IPS DF 6.9 (cell line): ENCODE data around the gene USP7.

Experiments
- DNase-seq: peaks from one replicate; pipeline ENCODE4 v3.0.0-alpha.2; 2013; ENCODE audit warnings: low read depth, low spot score
- H3K27ac ChIP-seq: one replicate; pipeline ENCODE4 v1.5.1; 2013; ENCODE audit warnings: low read length, control low read depth
- H3K27me3 ChIP-seq: 2 replicates; pipeline ENCODE4 v1.6.1; 2013; ENCODE audit warnings: mild to moderate bottlenecking, low read length; ENCODE audit not compliant: control insufficient read depth, insufficient read depth
- H3K36me3 ChIP-seq: 2 replicates; pipeline ENCODE4 v1.6.1; 2013; ENCODE audit warnings: low read length; ENCODE audit not compliant: control insufficient read depth, insufficient read depth
- H3K4me1 ChIP-seq: 2 replicates; pipeline ENCODE4 v1.6.1; 2013; ENCODE audit warnings: low read length; ENCODE audit not compliant: control insufficient read depth, insufficient read depth
- H3K4me3 ChIP-seq: 2 replicates; pipeline ENCODE4 v1.5.1; 2013; ENCODE audit warnings: mild to moderate bottlenecking, low read length
- H3K9me3 ChIP-seq: 2 replicates; pipeline ENCODE4 v1.6.1; 2013; ENCODE audit warnings: low read length, inconsistent platforms; ENCODE audit not compliant: control insufficient read depth, insufficient read depth
- WGBS: extraction: QIAGEN DNeasy Blood & Tissue Kit; methylation state at CpG from one replicate; pipeline ENCODE4 v1.1.7; 2013; ENCODE audit warnings: mixed read lengths, missing lambda C conversion rate; ENCODE audit not compliant: insufficient read length, insufficient coverage; 5-methylcytosine and 5-hydroxymethylcytosine counted together

USP7 gene

DNA sequence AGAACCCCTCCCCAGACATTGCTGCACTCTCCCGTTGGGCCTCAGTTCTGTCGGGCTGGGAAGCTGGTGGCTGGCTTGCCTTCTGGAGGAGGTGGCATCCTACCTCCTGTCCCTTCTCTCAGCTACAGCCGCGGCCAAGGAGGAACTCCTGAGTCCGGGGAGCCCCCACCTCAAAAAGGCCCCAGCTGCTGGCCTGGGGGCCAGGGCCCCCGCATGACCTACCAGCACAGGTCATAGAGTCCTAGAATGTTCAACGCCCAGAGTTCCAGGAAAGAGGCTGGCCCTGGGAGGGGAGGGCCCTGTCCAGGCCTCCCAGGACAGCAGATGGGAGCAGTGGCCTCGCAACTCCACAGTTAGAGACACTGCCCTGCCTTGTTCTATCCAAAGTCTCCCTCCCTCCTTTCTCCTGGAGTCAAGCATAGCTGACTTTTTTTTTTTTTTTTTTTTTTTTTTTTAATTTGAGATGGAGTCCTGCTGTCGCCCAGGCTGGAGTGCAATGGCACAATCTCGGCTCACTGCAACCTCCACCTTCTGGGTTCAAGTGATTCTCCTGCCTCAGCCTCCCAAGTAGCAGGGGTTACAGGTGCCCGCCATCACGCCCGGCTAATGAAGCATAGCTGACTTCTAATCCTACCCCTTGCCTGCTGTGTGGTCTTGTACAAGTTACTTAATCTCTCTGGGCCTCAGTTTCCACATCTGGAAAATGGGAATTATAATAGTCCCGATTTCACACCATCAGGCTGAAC lies 102.0 kb downstream of the USP7 start:
- WGBS, result no CpG with 5 or more reads among the region's 14 CpGs

DNA sequence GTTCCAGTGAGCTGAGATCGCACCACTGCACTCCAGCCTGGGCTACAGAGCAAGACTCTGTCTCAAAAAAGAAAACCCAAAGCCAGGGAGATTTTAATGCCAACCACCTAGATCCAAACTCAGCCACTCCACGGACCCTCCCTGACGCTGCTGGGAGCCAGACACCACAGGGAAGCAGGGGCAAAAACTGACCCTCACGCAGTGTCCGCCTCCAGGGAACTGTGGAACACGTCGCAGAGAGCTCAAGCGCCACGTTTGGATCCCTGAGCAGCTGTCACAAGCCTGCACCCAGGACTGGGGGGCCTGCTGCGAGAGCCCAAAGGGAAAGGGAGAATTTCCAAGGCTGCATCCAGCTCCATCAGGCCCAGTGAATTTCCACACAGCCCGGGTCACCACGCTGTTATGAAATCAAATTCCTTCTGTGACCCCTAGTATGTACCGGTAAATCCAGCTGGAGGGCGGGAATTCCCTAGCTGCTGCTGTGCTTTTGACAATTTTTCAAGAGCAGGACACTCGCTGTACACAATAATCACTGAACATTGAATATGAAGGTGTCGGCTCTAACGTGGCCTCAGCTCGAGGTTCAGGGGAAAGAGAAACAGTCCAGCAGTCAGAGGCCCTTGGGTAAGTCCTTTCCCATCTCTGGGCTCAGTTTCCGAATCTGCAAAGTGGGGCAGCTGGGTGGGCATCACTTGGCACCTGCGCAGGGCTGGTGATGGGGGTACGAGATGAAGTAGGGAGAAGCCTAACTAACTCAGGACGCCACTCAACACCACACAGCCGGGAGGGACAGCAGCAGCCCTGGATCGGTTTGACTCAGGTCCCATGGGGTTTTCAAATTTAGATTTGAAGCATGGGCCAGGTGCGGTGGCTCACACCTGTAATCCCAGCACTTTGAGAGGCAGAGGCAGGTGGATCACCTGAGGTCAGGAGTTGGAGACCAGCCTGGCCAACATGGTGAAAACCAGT lies 103.5 kb downstream of the USP7 start:
- H3K36me3 ChIP-seq, result peaks cover 25% of the 10 kb centered on the region
- H3K4me1 ChIP-seq, result peaks cover 13% of the 10 kb centered on the region
- H3K27ac ChIP-seq, result no peak overlapping the region
- H3K27me3 ChIP-seq, result no peaks in the 10 kb centered on the region
- H3K4me3 ChIP-seq, result no peak overlapping the region
- no peaks in the 10 kb centered on the region for H3K9me3 ChIP-seq
- DNase-seq, result no peak
- WGBS, result no CpG with 5 or more reads among the region's 25 CpGs

More for the DNA sequence above, 102.0 kb downstream of the USP7 start:
- Histone ChIP-seq H3K36me3 (peaks cover 21% of the 10 kb centered on the region), H3K27me3 (no peaks in the 10 kb centered on the region), H3K4me3 (no peak overlapping the region), H3K27ac (no peak overlapping the region), H3K9me3 (no peaks in the 10 kb centered on the region), H3K4me1 (peaks cover 16% of the 10 kb centered on the region)
- no peak for DNase-seq

DNA sequence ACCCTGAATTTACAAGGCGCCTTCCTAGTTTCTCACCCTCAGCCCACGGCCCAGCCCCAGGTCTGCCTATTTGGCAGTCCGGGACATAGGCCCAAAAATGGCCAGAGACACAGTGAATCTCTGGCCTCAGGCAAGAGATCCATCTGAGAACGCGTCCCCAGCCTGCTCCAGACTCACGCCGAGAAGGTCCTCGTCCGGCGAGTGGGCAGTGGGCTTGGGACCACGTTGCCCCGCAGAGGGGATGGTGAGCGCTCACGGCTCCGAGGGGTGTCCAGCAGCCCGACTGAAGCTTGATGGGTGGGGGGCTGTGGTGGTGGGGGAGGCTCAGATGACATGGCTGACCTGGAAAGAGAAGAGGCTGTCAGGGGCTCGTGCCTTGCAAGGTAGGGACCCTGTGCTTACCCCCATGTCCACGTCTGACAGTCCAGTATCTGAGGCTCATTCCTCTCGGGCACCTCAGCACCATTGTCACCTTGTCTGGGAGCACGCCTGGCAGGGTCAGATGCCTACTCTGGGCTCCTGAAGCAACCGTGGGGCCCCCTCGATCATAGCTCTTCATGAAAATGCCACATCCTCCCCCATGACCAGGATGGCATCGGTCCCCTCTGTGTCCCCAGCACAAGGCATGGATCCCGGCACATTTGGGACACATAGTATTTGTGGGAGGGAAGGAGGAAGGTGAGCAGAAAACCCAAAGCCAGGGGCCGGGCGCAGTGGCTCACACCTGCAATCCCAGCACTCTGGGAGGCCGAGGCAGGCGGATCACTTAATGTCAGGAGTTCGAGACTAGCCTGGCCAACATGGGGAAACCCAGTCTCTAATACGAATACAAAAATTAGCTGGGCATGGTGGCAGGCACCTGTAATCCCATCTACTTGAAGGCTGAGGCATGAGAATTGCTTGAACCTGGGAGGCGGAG lies 104.5 kb downstream of the USP7 start:
- whole genome bisulfite sequencing, result no CpG with 5 or more reads among the region's 31 CpGs
- peaks cover 32% of the 10 kb centered on the region for H3K36me3 ChIP-seq

DNA sequence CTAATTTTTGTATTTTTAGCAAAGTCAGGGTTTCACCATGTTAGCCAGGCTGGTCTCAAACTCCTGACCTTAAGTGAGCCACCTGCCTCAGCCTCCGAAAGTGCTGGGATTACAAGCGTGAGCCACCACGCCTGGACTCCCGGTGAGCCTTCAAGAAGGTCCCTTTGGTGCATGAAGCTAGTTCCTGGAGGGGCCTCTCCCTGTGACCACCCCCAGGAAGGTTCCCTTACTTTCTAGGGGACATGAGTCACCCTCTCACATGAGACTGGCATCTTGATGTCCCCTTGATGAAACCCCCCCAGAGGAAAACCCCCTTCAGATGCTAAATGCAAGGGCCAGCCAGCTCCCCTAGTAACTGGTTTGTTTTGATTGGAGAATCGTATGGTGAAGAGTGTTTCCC lies 107.7 kb downstream of the USP7 start:
- WGBS, result no CpG with 5 or more reads among the region's 5 CpGs
- Histone ChIP-seq H3K27ac (no peak overlapping the region), H3K4me1 (peaks cover 2% of the 10 kb centered on the region; the same call in 1 of the 2 replicates), H3K36me3 (peaks cover 27% of the 10 kb centered on the region), H3K9me3 (no peaks in the 10 kb centered on the region), H3K27me3 (no peaks in the 10 kb centered on the region), H3K4me3 (no peak overlapping the region)
- no peak for DNase-seq

More for the DNA sequence above, 104.5 kb downstream of the USP7 start:
- Histone ChIP-seq H3K9me3 (no peaks in the 10 kb centered on the region), H3K4me1 (peaks cover 8% of the 10 kb centered on the region), H3K27ac (no peak overlapping the region), H3K27me3 (no peaks in the 10 kb centered on the region), H3K4me3 (no peak overlapping the region)
- no peak for DNase-seq

DNA sequence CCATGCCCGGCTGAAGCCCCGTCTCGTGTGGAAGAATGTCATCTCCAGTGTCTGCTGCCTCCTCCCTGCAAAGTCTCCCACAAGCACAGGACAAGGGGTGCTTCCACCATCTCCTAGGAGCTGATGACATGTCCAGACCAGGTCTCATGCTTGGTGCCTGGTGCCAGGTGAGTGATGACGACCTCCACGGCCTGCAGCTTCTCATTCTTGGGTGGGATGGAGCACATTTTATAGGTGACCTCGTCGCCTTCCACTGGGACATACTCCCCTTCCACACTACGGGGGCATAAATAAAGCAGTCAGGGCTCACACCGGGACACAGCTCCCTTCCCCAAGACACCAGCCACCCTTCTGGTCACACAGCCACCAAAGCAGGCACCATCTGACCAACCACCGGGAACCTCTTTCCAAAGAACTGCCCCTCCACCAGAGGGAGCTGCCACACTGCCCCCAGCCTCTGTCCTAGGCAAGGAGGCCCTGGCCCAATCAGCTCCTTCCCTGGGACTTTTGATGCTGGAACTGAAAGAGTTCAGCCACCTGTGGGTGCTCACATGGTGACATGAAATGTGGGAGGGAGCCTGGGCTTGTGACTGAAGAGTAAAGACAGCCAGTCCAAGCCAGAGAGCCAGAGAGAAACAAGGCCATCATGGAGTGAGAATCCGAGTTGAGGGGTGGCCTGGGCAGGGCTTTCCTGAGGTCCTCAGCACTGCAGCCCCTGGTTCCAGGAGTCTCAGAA lies 108.5 kb downstream of the USP7 start:
- Histone ChIP-seq H3K36me3 (peaks cover 27% of the 10 kb centered on the region), H3K27me3 (no peaks in the 10 kb centered on the region), H3K4me3 (no peak overlapping the region), H3K27ac (no peak overlapping the region), H3K9me3 (no peaks in the 10 kb centered on the region), H3K4me1 (peaks cover 2% of the 10 kb centered on the region; the same call in 1 of the 2 replicates)
- DNase-seq, result no peak
- WGBS, result no CpG with 5 or more reads among the region's 11 CpGs

DNA sequence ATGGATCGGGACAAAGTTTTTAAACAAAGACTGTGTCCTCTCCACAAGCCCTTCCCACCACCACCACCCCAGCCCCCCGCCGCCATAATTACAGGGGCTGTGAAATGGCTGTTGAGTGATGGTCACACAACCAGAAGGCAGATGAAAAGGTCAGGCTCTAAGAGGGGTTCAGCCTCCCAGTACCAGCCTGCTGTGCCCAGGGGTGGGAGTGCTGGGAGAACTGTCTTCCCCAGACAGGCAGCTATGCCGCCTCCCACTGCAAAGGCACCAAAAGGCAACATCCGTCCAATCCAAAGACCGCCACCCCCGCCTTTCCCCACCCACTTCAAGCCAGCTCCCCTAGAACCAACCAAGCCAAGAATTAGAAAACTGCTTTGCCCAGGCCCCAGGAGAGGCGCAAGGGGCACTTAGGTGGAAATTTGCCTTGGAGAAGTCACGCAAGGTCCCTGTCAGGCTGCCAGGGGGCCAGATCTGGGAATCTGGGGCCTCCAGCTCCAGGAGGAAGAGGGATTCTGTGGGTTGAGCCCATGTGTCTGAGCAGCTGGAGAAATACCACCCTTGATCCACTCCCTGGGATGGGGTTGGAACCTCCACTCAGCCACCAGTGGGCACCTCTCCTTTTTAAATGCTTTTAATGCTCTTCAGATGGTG lies 109.3 kb downstream of the USP7 start:
- Histone ChIP-seq H3K4me3 (no peak overlapping the region), H3K27me3 (no peaks in the 10 kb centered on the region), H3K9me3 (no peaks in the 10 kb centered on the region), H3K27ac (no peak overlapping the region), H3K4me1 (0 out of 2 replicates have a peak, but pooled peaks cover 2% of the 10 kb centered on the region), H3K36me3 (peaks cover 29% of the 10 kb centered on the region)
- WGBS, result no CpG with 5 or more reads among the region's 9 CpGs
- no peak for DNase-seq

DNA sequence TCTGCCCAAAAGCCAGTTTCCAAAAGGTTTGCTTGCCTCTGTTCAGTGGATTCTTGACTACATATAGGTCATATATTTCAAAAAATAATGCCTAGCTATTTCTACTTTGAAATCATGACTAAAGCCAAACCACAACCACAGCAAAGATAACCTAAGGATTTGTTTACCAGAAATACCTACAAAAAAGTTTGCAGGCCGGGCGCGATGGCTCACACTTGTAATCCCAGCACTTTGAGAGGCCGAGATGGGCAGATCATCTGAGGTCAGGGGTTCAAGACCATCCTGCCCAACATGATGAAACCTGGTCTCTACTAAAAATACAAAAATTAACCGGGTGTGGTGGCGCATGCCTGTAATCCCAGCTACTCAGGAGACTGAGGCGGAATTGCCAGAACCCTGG lies 110.1 kb downstream of the USP7 start:
- Histone ChIP-seq H3K9me3 (no peaks in the 10 kb centered on the region), H3K27me3 (no peaks in the 10 kb centered on the region), H3K27ac (no peak overlapping the region), H3K4me1 (0 out of 2 replicates have a peak, but pooled peaks cover 2% of the 10 kb centered on the region), H3K36me3 (peaks cover 25% of the 10 kb centered on the region), H3K4me3 (no peak overlapping the region)
- no peak for DNase-seq
- no CpG with 5 or more reads among the region's 7 CpGs for WGBS

DNA sequence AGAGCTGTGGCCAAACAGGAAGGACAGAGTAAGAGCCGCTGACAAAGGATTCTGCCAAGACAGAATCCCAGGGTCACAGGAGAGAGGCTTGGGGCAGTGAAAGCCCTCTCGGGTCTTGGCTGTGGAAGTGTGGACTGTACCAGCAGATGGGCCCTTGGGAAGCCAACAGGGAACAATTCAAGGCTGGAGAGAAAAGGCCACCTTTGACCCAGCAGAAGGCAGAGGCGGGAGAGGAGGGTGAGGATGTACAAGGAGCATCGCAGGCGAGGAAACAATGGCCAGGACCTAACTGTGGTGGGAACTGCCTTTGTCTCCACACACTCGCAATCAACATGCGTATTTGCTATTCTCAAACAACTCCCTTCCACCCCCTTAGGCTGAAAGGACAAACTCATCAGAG lies 110.6 kb downstream of the USP7 start:
- H3K4me1 ChIP-seq, result 0 out of 2 replicates have a peak, but pooled peaks cover 2% of the 10 kb centered on the region
- peaks cover 27% of the 10 kb centered on the region for H3K36me3 ChIP-seq
- DNase-seq, result no peak
- WGBS, result no CpG with 5 or more reads among the region's 7 CpGs
- no peaks in the 10 kb centered on the region for H3K27me3 ChIP-seq
- H3K9me3 ChIP-seq, result no peaks in the 10 kb centered on the region
- no peak overlapping the region for H3K27ac ChIP-seq
- no peak overlapping the region for H3K4me3 ChIP-seq

DNA sequence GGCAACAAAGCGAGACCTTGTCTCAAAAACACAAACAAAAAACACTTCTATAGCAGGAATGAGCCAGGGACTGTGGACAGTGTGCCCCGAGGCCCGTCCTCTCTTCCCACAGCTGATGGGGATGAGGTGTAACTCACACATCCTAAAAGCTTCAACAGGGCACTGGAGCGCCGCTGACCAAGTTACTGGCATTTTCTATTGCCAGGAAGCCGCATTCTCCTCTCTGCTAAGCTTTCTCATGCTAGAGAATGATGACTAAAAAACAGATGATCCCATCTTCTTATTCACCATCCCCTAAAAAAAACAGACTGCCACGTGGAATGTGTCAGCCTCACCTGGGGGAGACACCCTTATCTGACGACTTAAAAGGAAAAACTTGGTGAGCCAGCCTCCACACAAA lies 111.2 kb downstream of the USP7 start:
- no peak overlapping the region for H3K4me3 ChIP-seq
- no peaks in the 10 kb centered on the region for H3K27me3 ChIP-seq
- no peaks in the 10 kb centered on the region for H3K9me3 ChIP-seq
- H3K36me3 ChIP-seq, result peaks cover 26% of the 10 kb centered on the region
- no CpG with 5 or more reads among the region's 8 CpGs for WGBS
- no peak for DNase-seq
- no peaks in the 10 kb centered on the region for H3K4me1 ChIP-seq
- no peak overlapping the region for H3K27ac ChIP-seq
